ENCODE results near the gene SLC38A11.

SLC38A11 gene

DNA sequence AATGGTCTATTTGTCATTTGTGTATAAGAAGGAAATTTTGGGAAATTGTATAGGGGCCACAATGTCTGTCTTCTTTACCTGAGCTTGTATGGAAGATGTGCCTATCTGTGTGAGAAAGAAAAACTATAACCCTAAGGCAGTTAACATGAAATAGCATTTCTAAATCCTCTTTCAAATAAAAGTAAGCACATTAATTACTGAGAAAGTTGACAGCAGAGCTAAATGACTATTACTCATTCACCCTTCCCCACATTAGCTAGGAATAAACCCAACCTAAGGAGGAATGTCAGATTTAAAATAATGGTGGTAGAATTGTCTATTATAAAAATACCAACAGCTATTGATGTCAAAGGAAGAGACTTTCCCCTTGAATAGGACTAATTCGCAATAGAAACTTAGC is 56.2 kb downstream of the SLC38A11 start:
- H3K4me3 ChIP-seq (ENCODE audit: control insufficient read depth, low read depth, low read length), result no peak overlapping the region
- no peak for TF ChIP-seq CTCF (conservative IDR thresholded peaks at IDR 0.05; ENCODE audit: control insufficient read depth, insufficient read depth, low read depth, low read length)
- no peak for DNase-seq (ENCODE audit: low read depth)

GRCh38 chr2:164898475-164898874 is 56.9 kb downstream of the SLC38A11 start:
- DNase-seq (ENCODE audit: low read depth), result peak; percentile 48
- TF ChIP-seq CTCF (conservative IDR thresholded peaks at IDR 0.05; ENCODE audit: control insufficient read depth, insufficient read depth, low read depth, low read length), result no peak
- H3K4me3 ChIP-seq (ENCODE audit: control insufficient read depth, low read depth, low read length), result no peak overlapping the region

DNA sequence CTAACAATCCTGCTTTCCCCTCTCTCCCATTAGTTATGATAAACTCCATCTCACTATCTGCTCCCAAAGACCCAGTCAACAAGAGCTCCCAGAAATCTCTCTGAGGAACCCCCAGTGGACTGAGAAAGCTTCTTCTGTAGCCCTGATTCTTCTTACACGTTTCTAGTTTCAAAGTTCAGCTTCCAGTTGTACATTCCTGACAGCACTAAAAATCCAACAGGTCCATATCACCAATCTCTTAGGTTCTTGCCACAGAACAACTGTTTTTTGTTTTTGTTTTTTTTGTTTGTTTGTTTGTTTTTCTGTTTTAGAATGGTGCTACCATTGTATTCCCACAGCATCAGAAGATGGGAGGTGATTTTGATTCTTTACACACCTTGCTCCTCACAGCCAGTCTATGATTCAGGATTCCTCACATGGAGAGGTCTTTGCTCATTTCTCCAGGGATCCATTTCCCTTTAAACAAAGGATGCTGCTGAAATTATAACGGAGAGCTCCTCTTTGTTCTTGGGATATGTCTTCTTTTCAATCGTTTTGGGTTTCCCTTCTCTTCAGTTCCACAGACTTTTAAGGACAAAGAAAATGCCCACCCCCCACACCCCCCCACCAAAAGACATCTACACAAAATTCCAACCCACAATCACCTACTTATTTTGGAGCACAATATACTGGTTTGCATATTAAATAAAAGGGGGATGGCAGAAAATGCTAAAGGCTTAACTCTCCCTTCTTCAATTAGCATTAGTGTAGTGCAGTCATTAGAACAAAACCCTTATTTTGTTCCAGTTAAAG is 57.7 kb downstream of the SLC38A11 start:
- TF ChIP-seq CTCF (conservative IDR thresholded peaks at IDR 0.05; ENCODE audit: control insufficient read depth, insufficient read depth, low read depth, low read length), result no peak
- no peak for DNase-seq (ENCODE audit: low read depth)
- H3K4me3 ChIP-seq (ENCODE audit: control insufficient read depth, low read depth, low read length), result no peak overlapping the region

- TF ChIP-seq CTCF (conservative IDR thresholded peaks at IDR 0.05; ENCODE audit: control insufficient read depth, insufficient read depth, low read depth, low read length), result no peak
- H3K4me3 ChIP-seq (ENCODE audit: control insufficient read depth, low read depth, low read length), result no peak overlapping the region
- peak; percentile 76 for DNase-seq (ENCODE audit: low read depth)
Observed at GRCh38 chr2:164896634-164897355, 58.5 kb downstream of the SLC38A11 start.

DNA sequence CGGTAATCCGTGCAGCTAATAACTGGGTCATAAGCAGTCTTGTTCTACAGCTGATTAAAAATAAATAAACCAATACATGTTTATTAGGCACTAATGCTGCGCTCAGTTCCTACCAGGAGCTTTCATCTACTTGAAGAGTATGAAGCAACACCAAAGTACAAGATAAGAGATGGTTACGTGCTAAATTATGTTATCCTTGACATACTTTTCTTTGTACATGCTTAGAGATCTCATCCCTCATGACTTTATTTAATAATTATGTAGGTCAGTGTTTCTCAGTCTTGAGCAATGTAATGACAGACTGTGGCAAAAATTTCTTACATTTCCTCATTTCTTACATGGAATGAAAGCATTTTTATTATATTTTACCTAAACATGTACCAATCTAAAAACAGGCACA is 59.1 kb downstream of the SLC38A11 start:
- TF ChIP-seq CTCF (conservative IDR thresholded peaks at IDR 0.05; ENCODE audit: control insufficient read depth, insufficient read depth, low read depth, low read length), result no peak
- no peak overlapping the region for H3K4me3 ChIP-seq (ENCODE audit: control insufficient read depth, low read depth, low read length)
- no peak for DNase-seq (ENCODE audit: low read depth)

DNA sequence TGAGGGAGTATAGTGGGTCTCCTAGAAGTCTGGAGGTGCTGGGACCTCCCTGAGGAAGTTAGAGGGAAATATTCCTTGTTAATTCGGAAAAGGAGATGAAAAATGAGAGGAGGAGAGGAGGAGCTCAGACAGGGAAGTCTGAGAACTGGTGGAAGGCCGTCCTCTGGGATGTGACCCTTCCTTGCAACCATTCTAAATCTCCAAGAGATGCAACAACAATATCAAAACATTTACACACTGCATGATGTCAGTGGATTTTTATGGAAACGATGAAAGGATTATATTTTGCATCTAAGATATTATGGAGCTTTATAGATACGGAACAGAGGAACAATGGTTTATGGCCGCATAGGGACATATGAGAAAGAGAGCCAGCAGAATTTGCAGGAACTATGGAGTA is 63.9 kb downstream of the SLC38A11 start:
- no peak for TF ChIP-seq CTCF (conservative IDR thresholded peaks at IDR 0.05; ENCODE audit: control insufficient read depth, insufficient read depth, low read depth, low read length)

More for the DNA sequence above, 63.9 kb downstream of the SLC38A11 start:
- no peak overlapping the region for H3K4me3 ChIP-seq (ENCODE audit: control insufficient read depth, low read depth, low read length)
- no peak for DNase-seq (ENCODE audit: low read depth)
